Fibroblast of pulmonary artery (primary cell): ENCODE measurements around the gene ADGRA3.

ENCODE experiments used
- DNase-seq: peaks from one replicate; pipeline ENCODE4 v3.0.0-alpha.2; 2010; ENCODE audit warnings: low read depth
- H3K4me3 ChIP-seq: replicated peaks from 2 replicates; pipeline ENCODE4 v1.5.1; 2011; ENCODE audit warnings: low read depth, mild to moderate bottlenecking, control low read depth, low read length, moderate library complexity
- TF ChIP-seq, protein P1 (sequence below): IDR thresholded peaks from 2 replicates; pipeline ENCODE4 v1.5.1; 2011; ENCODE audit warnings: mild to moderate bottlenecking, control low read depth, low read length, inconsistent platforms; ENCODE audit errors: missing control alignments

Gene ADGRA3

DNA sequence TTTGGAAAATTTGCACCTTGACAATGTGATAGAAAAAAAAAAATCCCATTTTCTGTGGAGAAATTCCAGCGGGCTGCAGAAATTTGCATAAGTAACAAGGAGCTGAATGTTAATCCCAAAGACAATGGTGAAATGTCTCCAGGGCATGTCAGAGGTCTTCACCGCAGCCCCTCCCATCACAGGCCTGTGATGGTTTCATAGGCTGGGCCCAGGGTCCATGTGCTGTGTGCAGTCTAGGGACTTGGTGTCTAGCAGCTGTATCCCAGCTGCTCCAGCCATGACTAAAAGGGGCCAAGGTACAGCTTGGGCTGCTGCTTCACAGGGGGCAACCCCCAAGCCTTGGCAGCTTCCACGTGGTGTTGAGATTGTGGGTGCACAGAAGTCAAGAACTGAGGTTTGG, 85.2 kb downstream of the ADGRA3 start:
- TF ChIP-seq, protein P1, sequence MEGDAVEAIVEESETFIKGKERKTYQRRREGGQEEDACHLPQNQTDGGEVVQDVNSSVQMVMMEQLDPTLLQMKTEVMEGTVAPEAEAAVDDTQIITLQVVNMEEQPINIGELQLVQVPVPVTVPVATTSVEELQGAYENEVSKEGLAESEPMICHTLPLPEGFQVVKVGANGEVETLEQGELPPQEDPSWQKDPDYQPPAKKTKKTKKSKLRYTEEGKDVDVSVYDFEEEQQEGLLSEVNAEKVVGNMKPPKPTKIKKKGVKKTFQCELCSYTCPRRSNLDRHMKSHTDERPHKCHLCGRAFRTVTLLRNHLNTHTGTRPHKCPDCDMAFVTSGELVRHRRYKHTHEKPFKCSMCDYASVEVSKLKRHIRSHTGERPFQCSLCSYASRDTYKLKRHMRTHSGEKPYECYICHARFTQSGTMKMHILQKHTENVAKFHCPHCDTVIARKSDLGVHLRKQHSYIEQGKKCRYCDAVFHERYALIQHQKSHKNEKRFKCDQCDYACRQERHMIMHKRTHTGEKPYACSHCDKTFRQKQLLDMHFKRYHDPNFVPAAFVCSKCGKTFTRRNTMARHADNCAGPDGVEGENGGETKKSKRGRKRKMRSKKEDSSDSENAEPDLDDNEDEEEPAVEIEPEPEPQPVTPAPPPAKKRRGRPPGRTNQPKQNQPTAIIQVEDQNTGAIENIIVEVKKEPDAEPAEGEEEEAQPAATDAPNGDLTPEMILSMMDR, result no peak

DNA sequence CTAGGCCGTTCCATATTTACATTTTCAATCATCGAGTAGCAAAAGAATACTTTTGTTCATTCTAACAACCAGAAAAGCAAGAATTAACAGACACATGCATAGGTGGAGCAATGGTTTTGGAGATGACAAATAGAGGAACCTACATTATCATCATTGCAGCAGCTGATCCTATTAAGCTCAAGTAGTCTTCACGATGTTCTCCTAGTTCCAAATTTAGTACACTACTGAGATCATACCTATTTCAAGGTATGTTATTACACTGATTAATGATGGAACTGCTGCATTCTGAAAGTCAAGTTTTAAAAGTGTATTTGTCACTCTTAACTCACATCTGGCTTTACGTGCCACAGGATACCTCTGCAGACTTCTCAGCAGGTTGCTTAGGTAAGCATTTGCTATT, 87.4 kb downstream of the ADGRA3 start:
- TF ChIP-seq, protein P1, result no peak
- DNase-seq, result no peak
- H3K4me3 ChIP-seq, result no peak overlapping the region

More for the DNA sequence above, 85.2 kb downstream of the ADGRA3 start:
- H3K4me3 ChIP-seq, result no peak overlapping the region
- no peak for DNase-seq

DNA sequence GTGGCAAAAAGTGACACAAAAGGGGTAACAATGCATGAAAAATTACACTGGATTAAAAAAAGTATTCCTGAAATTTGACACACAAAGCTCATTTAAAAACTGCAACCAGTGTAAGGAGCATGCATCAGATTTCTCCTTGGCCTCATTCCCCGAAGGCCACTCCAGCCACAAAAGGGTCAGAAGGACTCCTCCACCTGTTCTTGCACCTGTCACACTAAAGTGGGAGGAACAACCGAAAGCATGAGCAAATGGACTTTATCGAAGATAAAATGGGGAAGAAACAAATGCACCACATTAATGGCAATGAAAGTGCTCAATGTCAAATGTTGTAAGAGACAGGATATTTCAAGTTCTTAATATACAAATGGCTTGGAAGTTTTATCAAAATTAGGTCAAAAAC, 88.2 kb downstream of the ADGRA3 start:
- DNase-seq, result no peak
- H3K4me3 ChIP-seq, result no peak overlapping the region
- TF ChIP-seq, protein P1, result no peak

DNA sequence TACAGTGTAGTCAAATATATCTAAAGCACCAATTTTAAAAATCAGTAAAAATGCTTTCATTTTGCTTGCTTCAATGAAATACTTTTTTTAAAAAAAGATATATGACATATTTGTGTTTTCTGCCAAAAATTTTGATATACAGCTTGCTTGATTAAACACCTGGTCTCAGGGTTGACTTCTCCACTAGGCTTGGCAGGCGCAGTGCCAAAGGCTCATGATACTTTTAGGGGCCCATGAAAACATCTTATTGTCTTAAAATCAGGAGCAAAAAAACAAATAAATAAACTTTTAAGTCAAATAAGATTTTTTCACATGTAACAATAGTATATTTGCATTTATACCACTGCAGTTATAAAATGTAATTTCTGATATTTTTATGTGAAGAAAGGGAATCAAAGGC, 95.6 kb downstream of the ADGRA3 start:
- H3K4me3 ChIP-seq, result no peak overlapping the region
- no peak for DNase-seq
- TF ChIP-seq, protein P1, result no peak

DNA sequence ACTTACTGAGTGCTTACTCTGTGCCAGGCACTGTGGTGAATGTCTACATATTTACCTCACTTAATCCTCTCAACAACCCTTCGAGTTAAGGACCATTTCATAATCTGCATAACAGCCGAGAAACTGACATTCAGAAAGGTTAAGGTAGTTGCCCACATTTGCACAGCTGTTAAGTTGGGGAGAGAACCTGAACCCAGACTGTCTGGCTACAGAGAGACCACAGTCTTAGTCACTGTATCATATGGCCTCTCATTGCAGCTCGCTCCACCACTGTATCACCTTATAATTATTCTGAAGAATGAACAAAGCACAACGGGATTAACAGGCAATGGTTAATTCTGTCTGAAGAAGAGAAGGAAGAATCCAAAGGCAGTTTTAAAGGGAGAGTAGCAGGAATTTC, 98.5 kb downstream of the ADGRA3 start:
- no peak for DNase-seq
- TF ChIP-seq, protein P1, result no peak
- H3K4me3 ChIP-seq, result no peak overlapping the region

DNA sequence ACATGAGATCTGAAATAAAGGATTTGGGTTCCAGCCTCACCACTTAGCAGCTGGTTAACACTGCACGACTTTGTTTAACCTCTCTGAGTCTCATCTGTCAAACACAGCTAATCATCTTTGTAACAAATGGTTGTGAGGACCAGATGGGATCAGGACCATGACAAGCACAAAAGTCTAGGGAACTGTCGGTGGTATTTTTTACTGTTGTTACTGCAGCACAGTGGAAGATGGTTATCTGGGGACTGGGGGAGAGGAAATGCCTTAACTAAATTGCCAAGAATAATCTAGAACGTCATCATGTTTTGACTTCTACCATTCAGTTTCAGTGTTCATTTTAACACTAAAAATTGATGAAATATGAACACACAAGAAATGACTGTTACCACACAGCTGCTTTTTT, 99.5 kb downstream of the ADGRA3 start:
- peak; percentile 43 for DNase-seq
- H3K4me3 ChIP-seq, result no peak overlapping the region
- TF ChIP-seq, protein P1, result no peak

DNA sequence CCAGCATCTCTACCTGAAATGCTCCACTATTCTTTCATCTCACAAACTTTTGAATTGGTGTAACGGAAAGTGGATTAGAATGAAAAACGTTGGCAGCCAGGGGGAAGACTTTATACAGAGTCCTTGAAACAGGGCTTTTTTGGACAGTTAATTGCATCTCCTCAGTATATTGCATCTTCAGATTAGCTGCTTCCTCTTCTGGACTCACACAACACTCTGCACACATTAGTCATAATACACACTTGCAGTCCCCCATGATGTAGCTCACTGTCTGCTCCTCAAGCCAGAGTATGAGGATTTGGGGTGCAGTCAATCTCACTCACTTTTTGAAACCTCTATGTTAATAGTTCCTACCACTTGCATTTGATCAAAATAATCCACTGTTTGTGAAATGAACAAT, 101.0 kb downstream of the ADGRA3 start:
- H3K4me3 ChIP-seq, result no peak overlapping the region
- no peak for DNase-seq
- TF ChIP-seq, protein P1, result no peak
